ENCODE results near the gene OVOL2. TPM values are rescaled to one million over a fixed set of nuclear protein-coding genes. Genes with fewer than 3 reads are reported as not detected.

The OVOL2 gene
- total RNA-seq, 4 donors from 2014 or later, result 8.1 to 14.7 (median 9.4) TPM

DNA sequence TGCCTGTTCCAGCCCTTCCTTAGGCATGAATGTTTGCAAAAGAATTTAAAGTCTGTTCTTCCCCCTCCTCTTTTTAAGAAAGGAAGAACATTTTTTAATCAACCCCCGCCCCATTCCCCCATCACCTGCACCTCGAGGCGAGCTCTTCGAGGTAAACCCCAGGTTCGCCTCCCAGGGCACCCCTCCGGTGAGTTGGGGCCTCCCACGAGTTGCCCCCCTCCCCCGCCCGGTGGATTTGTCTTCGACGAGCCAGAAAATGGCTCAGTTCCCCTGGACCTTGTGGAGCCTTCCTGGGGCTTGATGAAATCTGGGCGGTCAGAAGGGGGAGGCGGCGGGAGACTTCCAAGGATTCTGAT lies 256 bp upstream of the OVOL2 start:
- H3K4me1 ChIP-seq, result peaks cover 17 to 55% (median 30%) of the 10 kb centered on the region in 3 donors
- TF ChIP-seq, protein P1, sequence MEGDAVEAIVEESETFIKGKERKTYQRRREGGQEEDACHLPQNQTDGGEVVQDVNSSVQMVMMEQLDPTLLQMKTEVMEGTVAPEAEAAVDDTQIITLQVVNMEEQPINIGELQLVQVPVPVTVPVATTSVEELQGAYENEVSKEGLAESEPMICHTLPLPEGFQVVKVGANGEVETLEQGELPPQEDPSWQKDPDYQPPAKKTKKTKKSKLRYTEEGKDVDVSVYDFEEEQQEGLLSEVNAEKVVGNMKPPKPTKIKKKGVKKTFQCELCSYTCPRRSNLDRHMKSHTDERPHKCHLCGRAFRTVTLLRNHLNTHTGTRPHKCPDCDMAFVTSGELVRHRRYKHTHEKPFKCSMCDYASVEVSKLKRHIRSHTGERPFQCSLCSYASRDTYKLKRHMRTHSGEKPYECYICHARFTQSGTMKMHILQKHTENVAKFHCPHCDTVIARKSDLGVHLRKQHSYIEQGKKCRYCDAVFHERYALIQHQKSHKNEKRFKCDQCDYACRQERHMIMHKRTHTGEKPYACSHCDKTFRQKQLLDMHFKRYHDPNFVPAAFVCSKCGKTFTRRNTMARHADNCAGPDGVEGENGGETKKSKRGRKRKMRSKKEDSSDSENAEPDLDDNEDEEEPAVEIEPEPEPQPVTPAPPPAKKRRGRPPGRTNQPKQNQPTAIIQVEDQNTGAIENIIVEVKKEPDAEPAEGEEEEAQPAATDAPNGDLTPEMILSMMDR (IDR thresholded peaks at IDR 0.05), result no peak
- no peak for TF ChIP-seq POLR2A (IDR thresholded peaks at IDR 0.05)
- no peaks in the 10 kb centered on the region for H3K36me3 ChIP-seq
- H3K27ac ChIP-seq, result peak overlapping the region; percentile 43 to 93 (median 89)
- WGBS, 2 donors, result 0 to 1% methylated on average over 1 to 12 of the region's 14 CpGs
- intact Hi-C loops (cut with DNase I), result no loop called here
- H3K4me3 ChIP-seq, result peak overlapping the region; percentile 63 to 70 (median 66)
- H3K27me3 ChIP-seq, result peaks cover 0 to 97% (median 3%) of the 10 kb centered on the region in 4 donors
- DNase-seq, result no peak
- no peaks in the 10 kb centered on the region for H3K9me3 ChIP-seq

DNA sequence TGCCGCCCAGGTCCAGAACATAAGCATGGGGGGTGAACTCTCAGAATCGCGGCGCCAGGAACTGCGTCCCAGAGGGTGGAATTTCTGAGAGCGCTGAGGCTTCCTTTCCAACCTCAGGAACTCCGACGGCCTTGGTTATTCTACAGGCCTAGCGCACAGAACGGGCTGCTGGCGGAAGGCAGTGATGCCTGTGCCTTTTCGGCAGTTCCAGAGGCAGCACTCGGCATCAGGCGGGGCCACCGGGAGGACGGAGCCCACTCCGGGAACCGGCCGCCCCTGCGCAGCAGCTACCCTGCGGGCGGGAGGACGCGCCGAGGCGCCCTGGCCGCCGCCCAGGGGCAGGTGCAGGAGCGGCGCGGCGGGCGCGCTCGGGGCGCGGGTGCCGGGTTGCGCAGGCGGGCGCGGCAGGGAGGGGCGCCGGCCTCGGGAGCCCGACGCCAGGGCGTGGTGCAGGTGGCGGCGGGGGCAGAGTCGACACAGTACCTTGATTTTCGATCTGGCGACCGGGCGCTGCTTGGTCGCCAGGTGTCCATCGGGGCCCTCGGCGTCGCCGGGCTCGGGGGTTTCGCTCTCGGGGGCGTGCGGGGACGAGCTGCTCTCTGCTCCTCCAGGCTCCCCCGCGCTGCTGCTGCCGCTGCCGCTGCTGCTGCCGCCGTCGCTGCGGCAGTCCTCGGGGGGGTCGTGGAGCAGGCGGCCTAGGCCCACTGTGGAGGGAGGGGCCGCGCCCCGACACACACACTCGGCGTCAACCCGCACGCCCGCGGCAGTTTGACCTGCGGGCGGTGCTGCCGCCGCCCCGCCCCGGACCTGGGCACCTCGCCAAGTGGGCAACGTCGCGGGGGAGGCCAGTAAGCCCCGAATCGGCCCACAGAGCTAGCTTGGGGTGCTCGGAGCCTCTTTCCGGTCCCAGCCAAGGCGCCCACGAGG lies 1.3 kb downstream of the OVOL2 start:
- intact Hi-C loops (cut with DNase I), result no loop called here
- Histone ChIP-seq H3K4me3 (peak overlapping the region; percentile 63 to 70 (median 66)), H3K9me3 (no peaks in the 10 kb centered on the region), H3K4me1 (peaks cover 17 to 60% (median 30%) of the 10 kb centered on the region in 3 donors), H3K36me3 (no peaks in the 10 kb centered on the region), H3K27me3 (peaks cover 0 to 88% (median 3%) of the 10 kb centered on the region in 4 donors), H3K27ac (peak overlapping the region; percentile 80 to 93 (median 89))
- no peak for DNase-seq
- WGBS, 2 donors, result 0 to 3% methylated on average over 2 to 6 of the region's 103 CpGs
- TF ChIP-seq, protein P1 (IDR thresholded peaks at IDR 0.05), result no peak
- TF ChIP-seq POLR2A (IDR thresholded peaks at IDR 0.05), result peak in 2 of 4 donors; percentile 11 to 30

DNA sequence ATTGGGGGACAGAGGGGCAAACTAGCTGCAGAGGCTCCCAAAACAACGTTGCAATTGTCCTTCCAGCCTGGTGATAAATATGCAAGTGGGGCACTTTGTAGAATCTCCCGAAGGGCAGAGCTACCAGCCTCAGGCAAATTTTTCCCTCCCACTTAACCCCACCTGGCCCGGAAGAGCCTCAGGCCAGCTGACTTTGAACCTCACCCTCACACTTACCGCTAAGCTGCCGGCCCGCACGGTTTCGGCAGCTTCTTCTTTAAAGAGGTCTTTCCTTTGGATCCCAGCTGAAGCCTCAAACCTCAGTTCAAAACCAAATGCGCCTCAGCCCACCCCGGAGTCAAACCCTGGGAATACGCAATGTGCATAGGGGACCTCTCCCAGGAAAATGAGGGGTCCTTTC lies 2.5 kb downstream of the OVOL2 start:
- intact Hi-C loops (cut with DNase I), result no loop called here
- TF ChIP-seq, protein P1 (IDR thresholded peaks at IDR 0.05), result no peak
- no peak for TF ChIP-seq POLR2A (IDR thresholded peaks at IDR 0.05)
- Histone ChIP-seq H3K9me3 (no peaks in the 10 kb centered on the region), H3K36me3 (no peaks in the 10 kb centered on the region), H3K27ac (no peak overlapping the region), H3K4me1 (peaks cover 17 to 65% (median 30%) of the 10 kb centered on the region in 3 donors), H3K27me3 (peaks cover 0 to 77% (median 3%) of the 10 kb centered on the region in 4 donors), H3K4me3 (no peak overlapping the region)
- no peak for DNase-seq
- 68% methylated on average over 7 to 9 of the region's 11 CpGs for WGBS, 2 donors

DNA sequence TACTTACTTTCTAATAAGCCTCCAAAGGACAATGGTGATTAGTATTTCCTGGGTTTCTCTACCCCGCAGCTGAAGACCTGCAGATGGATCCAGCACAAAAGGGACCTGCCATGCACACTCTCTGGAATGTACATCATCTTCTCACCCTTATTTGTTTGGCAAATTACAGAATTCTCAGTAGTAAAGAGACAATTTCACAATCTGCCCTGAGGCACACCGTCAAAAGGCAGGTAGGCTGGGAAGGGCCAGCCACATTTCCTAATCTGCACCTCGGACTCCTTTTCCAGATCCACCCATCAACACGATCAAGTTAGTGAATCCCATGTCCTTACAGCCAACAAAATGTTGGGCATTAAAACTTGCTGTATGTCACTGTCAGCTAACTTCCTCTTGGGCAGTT lies 4.9 kb downstream of the OVOL2 start:
- TF ChIP-seq POLR2A (IDR thresholded peaks at IDR 0.05), result no peak
- TF ChIP-seq, protein P1 (IDR thresholded peaks at IDR 0.05), result no peak
- H3K36me3 ChIP-seq, result peaks cover 0 to 8% (median 0%) of the 10 kb centered on the region in 3 donors
- peaks cover 0 to 53% (median 3%) of the 10 kb centered on the region in 4 donors for H3K27me3 ChIP-seq
- no peak overlapping the region for H3K27ac ChIP-seq
- peaks cover 8 to 50% (median 14%) of the 10 kb centered on the region in 3 donors for H3K4me1 ChIP-seq
- DNase-seq, result no peak
- intact Hi-C loops (cut with DNase I), result no loop called here
- no peaks in the 10 kb centered on the region for H3K9me3 ChIP-seq
- H3K4me3 ChIP-seq, result no peak overlapping the region
- WGBS, 2 donors, result 35 to 54% methylated on average over 4 of the region's 4 CpGs

DNA sequence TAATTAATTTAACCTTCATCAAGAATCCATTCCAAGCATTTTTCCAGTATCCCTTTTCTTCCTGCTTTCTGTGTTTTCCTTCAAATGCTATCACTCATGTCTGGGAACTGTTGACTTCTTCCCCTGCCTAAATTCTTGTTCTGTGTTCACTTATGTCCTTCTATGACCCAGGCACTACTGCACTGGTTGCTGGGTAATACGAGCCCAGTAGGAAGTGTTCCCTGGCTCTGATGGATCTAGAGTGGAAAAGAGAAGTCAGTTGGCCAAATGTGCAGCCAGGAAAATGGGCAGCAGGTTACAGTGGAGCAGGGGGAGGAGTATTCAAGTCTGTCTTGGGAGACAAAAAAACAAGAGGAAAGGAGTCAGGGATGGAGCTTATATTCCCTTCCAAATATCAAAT lies 7.1 kb downstream of the OVOL2 start:
- H3K4me3 ChIP-seq, result no peak overlapping the region
- peaks cover under 1 to 35% (median 2%) of the 10 kb centered on the region in 3 donors for H3K4me1 ChIP-seq
- no peaks in the 10 kb centered on the region for H3K9me3 ChIP-seq
- TF ChIP-seq POLR2A (IDR thresholded peaks at IDR 0.05), result no peak
- no peak for DNase-seq
- no peak overlapping the region for H3K27ac ChIP-seq
- peaks cover 0 to 30% (median 1%) of the 10 kb centered on the region in 4 donors for H3K27me3 ChIP-seq
- intact Hi-C loops (cut with DNase I), result no loop called here
- H3K36me3 ChIP-seq, result peaks cover 0 to 8% (median 0%) of the 10 kb centered on the region in 3 donors
- 73 to 83% methylated on average over 1 of the region's 1 CpG for WGBS, 2 donors

All from esophagus squamous epithelium (tissue), 5 donors.